ENCODE measurements around the gene NDUFS7. TPM values are rescaled to one million over a fixed set of nuclear protein-coding genes. Genes with fewer than 3 reads are reported as not detected.

Gene NDUFS7
- total RNA-seq, 2 donors from 2014 or later, result 234 to 326 TPM

- H3K27ac ChIP-seq, result no peak overlapping the region
These were observed 12.5 kb downstream of the NDUFS7 start for GRCh38 chr19:1396019-1396767.

DNA sequence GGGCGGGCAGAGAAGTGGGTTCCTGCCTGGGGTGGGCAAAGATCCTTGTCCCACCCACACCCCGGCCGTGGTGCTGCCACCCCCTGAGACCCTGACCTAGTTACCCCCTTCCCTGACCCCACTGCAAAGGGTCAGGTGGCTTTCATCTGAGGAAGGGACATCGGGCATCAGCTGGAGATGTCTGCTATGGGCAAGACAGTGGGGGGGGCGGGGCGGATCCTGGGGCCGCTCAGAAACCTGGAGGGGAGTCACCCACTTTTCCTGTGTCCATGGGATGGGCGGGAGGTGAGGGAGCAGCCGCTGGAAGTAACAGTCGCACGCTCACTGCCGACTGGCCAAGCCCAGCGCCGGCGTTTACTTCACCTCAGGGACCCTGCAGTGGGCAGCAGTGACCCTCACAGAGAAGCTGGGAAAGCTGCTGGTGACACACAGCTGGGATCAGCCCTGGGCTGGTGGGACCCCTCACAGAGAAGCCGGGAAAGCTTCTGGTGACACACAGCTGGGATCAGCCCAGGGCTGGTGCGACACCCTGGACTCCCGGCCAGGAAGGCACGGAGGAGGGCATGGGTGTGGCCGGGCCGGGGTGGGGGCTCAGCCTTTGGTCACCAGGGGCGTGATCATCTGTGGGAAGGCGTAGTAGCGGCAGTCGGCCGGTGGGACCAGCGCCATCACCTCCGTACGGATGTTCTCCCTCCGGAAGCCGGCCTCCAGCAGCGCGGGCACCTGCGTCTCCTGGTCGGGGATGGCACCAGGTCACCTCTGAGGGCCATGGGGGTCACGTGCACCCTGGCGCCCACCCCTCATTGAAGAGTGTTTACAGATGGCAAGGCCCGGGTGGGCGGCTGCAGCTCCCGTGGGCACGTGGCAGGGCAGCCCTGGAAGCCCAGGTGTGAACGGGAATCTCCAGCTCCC lies 13.3 kb downstream of the NDUFS7 start:
- no peak for DNase-seq (ENCODE audit: low spot score)
- H3K27me3 ChIP-seq, result no peaks in the 10 kb centered on the region
- H3K9me3 ChIP-seq, result no peaks in the 10 kb centered on the region
- H3K36me3 ChIP-seq, result peaks cover 29% of the 10 kb centered on the region
- peaks cover 0 to 44% of the 10 kb centered on the region in 2 donors for H3K4me1 ChIP-seq
- H3K27ac ChIP-seq, result no peak overlapping the region
- H3K4me3 ChIP-seq, result no peak overlapping the region
- TF ChIP-seq, protein P1, sequence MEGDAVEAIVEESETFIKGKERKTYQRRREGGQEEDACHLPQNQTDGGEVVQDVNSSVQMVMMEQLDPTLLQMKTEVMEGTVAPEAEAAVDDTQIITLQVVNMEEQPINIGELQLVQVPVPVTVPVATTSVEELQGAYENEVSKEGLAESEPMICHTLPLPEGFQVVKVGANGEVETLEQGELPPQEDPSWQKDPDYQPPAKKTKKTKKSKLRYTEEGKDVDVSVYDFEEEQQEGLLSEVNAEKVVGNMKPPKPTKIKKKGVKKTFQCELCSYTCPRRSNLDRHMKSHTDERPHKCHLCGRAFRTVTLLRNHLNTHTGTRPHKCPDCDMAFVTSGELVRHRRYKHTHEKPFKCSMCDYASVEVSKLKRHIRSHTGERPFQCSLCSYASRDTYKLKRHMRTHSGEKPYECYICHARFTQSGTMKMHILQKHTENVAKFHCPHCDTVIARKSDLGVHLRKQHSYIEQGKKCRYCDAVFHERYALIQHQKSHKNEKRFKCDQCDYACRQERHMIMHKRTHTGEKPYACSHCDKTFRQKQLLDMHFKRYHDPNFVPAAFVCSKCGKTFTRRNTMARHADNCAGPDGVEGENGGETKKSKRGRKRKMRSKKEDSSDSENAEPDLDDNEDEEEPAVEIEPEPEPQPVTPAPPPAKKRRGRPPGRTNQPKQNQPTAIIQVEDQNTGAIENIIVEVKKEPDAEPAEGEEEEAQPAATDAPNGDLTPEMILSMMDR (IDR thresholded peaks at IDR 0.05), result no peak

More at GRCh38 chr19:1396019-1396767, 12.5 kb downstream of the NDUFS7 start:
- TF ChIP-seq, protein P1 (IDR thresholded peaks at IDR 0.05), result no peak
- peaks cover 0 to 37% of the 10 kb centered on the region in 2 donors for H3K4me1 ChIP-seq
- H3K9me3 ChIP-seq, result no peaks in the 10 kb centered on the region
- H3K27me3 ChIP-seq, result no peaks in the 10 kb centered on the region
- H3K36me3 ChIP-seq, result peaks cover 37% of the 10 kb centered on the region
- DNase-seq (ENCODE audit: low spot score), result no peak
- no peak overlapping the region for H3K4me3 ChIP-seq

GRCh38 chr19:1397838-1398237 lies 14.1 kb downstream of the NDUFS7 start:
- H3K9me3 ChIP-seq, result no peaks in the 10 kb centered on the region
- no peaks in the 10 kb centered on the region for H3K27me3 ChIP-seq
- no peak for DNase-seq (ENCODE audit: low spot score)
- TF ChIP-seq, protein P1 (IDR thresholded peaks at IDR 0.05), result no peak
- H3K27ac ChIP-seq, result no peak overlapping the region
- no peak overlapping the region for H3K4me3 ChIP-seq
- H3K4me1 ChIP-seq, result peaks cover 0 to 52% of the 10 kb centered on the region in 2 donors
- H3K36me3 ChIP-seq, result peaks cover 21% of the 10 kb centered on the region

DNA sequence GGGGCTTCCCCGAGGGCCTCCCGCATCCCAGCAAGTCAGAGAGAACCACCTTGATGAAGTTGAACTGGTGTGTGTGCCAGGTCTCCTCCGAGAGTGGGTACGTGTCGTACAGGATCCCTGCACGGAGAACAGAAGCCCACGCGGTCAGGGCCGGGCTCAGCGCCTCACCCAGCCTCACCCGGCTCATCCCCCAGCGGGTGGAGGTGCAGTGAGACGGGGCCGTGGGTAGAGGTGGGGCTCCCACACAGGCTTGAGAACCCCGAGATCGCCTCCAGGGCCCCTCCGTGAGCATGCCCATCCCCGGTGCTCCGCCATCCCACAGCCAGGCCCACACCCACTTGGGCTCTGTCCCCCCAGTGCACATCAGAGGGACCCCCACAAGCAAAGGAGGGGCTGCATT lies 15.4 kb downstream of the NDUFS7 start:
- H3K4me1 ChIP-seq, result peaks cover 0 to 52% of the 10 kb centered on the region in 2 donors
- H3K36me3 ChIP-seq, result peaks cover 8% of the 10 kb centered on the region
- TF ChIP-seq, protein P1 (IDR thresholded peaks at IDR 0.05), result no peak
- H3K4me3 ChIP-seq, result no peak overlapping the region
- H3K9me3 ChIP-seq, result no peaks in the 10 kb centered on the region
- H3K27ac ChIP-seq, result no peak overlapping the region
- no peak for DNase-seq (ENCODE audit: low spot score)
- no peaks in the 10 kb centered on the region for H3K27me3 ChIP-seq

- H3K36me3 ChIP-seq, result peaks cover 2% of the 10 kb centered on the region
- no peaks in the 10 kb centered on the region for H3K9me3 ChIP-seq
- DNase-seq (ENCODE audit: low spot score), result no peak
- H3K27ac ChIP-seq, result no peak overlapping the region
- H3K27me3 ChIP-seq, result no peaks in the 10 kb centered on the region
- no peak overlapping the region for H3K4me3 ChIP-seq
- peaks cover 0 to 52% of the 10 kb centered on the region in 2 donors for H3K4me1 ChIP-seq
- TF ChIP-seq, protein P1 (IDR thresholded peaks at IDR 0.05), result no peak
These were observed 16.0 kb downstream of the NDUFS7 start for GRCh38 chr19:1399745-1400144.

All from right atrium auricular region (tissue), 2 donors.